ENCODE results near the gene PFKL.

The PFKL gene

DNA sequence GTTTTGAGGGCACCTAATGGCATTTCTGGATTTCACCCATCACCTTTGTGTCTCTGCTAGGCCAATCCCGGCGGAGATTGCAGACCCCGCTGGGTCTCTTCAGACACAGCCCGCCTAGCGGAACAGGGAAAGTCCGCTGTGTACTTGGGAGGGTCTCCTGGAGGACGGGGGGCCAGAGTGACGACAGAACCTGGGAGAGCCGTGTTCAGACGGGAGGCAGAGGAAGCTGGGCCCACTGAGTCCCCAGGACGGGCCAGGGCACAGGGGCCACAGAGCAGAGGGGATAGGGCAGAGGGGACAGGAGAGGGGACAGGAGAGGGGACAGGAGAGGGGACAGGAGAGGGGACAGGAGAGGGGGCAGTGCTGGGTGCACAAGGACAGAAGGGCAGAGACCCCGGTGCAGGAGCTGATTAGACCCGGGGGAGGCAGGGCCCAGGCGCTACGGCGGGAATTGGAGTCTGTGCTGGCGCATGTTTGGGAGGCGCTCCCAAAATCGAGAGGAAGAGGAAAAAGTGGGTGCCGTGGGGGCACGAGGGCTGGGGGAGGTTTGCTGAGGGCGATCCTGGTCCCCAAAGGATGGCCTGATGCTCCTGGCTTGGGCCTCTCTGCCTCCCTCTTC, 66.2 kb downstream of the PFKL start:
- DNase-seq: no peak

DNA sequence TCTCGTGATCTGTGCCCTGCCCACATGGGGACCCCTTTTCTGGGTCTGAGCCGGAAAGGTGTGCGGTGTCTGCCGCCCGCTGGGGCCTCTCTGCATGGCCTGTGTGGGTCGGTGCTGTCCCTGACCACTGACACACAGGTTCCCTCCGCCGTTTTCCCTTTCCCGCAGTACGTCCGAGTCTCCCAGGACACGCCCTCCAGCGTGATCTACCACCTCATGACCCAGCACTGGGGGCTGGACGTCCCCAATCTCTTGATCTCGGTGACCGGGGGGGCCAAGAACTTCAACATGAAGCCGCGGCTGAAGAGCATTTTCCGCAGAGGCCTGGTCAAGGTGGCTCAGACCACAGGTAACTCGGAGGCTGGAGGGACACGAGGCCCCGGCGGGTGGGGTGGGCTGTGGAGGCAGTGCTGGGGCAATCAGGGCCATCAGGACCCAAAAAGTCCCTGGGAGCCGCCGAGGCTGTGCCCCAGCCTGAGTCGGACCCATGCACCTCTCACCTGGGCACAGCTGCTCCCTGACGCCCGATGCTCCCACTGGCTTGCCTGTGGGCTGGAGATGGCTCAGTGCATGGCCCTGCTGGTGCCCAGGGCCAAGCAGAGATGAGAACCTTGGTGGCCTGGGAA, 66.8 kb downstream of the PFKL start:
- no peak for DNase-seq

DNA sequence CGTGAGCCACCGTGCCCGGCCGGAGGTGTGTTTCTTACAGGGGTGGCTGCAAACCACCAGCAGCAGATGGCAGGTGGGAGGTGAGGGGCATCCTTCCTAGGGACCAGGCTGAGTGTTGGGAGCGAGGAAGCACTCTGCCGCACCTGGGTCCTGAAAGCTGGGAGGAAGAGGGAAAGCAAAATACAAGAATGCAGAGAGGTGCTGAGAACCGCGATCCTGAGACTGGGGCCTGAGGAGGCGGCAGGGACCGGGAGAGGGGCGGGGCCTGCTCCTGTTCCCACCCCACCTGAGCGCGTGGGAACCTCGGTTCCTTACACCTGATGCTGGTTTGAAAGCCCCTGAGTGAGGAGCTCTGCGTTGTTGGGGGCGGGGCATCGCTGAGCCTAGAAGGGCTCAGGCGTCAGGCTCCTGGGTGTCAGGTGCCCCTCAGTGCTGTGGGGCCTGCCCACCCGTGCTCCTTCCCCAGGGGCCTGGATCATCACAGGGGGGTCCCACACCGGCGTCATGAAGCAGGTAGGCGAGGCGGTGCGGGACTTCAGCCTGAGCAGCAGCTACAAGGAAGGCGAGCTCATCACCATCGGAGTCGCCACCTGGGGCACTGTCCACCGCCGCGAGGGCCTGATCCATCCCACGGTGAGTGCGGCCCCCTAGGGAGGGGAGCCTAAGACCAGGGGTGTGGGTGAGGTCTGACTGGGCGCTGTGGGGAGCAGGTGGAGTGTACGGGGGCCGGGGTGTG, 69.0 kb downstream of the PFKL start:
- no peak for DNase-seq

DNA sequence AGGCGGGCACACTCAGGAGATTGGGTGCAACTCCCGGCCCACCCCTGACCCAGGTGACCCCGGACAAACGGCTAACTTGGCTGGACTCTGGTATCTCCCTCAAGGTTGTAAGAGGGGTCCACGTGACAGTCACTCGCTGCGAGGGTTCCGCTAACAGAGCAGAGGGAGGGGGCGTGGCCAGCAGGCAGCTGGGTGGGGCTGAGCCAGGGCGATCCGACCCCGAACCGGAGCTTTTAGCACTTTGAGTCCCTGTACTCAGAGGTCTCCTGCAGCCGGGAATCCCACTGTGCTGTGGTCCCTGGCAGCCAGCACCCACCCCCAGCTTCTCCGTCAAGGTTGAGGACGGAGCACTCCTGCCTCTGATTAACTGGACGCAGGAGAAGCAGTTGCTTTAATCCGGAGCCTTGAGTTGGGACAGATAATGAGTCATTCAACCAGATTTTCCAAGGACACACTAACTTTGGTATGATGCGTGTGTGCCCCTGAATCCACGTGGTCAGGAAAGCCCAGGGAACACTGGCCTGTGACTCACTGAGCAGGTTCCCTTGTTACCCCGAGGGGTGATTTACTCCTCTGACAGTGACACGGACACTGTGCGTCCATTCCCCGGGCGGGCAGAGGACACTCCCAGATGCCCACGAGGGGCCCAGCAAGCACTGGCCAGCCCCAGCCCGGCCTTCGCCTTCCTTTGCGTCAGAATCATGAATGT, 70.3 kb downstream of the PFKL start:
- no peak for DNase-seq

DNA sequence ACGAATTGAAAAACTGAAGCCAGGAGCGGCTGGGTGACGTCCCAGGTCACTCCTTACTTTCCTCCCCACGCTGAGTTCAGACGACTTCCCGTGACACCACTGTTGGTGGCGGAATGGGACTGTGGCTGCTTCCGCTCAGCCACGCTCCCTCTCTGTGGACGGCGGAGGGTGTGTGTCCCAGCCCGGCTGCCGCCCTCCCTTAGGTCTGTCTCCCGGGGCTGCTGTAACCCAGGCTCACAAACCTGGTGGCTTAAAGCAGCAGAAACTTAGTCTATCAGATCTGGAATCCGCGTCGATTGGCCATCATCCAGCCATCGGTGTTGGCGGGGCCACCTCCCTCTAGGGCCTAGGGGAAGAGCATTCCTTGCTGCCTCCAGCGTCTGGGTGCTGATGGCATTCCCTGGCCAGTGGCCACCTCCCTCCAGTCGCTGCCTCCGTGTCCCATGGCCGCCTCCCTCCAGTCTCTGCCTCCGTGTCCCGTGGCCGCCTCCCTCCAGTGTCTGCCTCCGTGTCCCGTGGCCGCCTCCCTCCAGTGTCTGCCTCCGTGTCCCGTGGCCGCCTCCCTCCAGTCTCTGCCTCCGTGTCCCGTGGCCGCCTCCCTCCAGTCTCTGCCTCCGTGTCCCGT, 71.0 kb downstream of the PFKL start:
- no peak for DNase-seq

DNA sequence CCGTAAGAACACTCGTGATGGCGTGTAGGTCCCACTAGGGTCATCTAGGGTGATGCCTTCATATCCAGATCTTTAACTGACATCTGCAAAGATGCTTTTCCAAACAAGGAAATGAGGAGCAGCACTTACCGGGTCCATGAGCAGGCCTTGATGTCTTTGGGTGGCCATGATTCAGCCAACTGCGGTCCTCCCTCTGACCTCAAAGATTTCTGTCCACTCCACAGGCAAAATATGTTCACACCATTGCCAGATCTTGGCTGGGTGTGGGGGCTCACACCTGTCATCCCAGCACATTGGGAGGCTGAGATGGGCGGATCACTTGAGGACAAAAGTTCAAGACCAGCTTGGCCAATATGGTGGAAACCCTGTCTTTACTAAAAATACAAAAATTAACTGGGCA, 71.7 kb downstream of the PFKL start:
- no peak for DNase-seq

DNA sequence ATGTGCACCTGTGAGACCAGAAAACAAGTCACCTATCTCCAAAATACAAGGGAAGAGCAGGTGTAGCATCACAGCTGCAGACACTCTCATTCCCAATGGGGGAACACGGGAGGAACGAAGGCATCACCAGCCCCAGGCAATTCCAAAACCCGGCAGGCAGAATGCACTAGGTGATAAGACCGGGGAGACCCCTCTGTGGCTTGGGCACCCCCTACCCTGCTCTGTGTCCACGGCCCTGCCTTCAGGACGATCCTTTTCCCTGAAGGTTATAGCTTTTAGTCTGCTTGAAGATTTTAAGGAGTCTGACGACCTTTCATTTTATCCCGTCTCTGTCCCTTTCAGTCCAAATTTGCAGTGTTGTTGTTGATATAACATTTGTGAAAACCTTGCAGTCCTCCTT, 72.8 kb downstream of the PFKL start:
- DNase-seq: no peak

DNA sequence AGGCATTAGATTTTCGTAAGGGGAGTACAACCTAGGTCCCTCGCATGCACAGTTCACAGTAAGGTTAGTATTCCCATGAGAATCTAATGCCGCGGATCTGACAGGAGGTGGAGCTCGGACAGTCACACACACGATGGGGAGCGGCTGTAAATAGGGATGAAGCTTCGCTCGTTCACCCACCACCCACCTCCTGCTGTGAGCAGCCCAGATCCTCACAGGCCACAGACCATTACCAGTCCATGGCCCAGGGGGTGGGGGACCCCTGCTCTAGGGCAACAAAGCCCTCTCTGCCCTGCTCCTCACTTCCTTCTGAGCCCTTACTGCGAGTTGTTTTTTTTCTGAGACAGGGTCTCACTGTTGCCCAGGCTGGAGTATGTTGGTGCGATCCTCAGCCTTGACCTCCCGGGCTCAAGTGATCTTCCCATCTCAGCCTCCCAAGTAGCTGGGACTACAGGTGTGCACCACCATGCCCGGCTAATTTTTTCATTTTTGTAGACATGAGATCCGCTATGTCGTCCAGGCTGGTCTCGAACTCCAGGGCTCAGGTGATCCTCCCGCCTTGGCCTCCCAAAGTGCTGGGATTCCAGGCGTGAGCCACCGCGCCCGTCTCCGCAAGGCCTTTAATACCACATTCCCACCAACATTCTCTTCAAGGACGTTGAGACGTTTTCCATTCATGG, 74.9 kb downstream of the PFKL start:
- DNase-seq: no peak

DNA sequence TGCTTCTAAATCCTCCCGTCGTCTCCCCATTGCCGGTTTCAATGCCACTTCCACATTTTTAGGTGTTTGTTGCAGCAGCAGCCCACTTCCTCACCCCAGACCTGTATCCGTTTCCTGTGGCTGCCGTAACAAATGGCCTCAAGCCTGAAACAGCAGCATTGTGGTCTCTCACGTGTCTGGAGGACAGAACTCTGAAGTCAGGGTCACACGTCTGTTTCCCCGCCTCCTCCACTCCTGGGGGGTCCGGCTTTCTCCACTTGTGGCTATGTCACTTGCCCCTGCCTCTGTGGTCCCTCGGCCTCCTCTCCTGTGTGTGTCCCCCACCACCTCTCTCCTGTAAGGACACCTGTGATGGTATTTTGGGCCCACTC, 75.4 kb downstream of the PFKL start:
- no peak for DNase-seq

DNA sequence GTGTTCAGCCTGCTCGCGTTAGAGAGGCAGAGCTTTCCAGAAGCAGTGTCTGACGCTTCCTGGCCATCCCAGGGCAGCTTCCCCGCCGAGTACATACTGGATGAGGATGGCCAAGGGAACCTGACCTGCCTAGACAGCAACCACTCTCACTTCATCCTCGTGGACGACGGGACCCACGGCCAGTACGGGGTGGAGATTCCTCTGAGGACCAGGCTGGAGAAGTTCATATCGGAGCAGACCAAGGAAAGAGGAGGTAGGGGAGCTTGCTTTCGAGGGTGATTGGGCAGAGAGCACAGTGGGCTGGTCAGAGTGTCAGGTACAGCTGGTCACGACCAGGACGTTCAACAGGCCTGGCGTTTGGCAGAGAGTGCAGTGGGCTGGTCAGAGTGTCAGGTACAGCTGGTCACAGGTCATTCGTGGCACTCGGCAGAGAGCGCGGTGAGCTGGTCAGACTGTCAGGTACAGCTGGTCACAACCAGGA, 75.9 kb downstream of the PFKL start:
- no peak for DNase-seq

DNA sequence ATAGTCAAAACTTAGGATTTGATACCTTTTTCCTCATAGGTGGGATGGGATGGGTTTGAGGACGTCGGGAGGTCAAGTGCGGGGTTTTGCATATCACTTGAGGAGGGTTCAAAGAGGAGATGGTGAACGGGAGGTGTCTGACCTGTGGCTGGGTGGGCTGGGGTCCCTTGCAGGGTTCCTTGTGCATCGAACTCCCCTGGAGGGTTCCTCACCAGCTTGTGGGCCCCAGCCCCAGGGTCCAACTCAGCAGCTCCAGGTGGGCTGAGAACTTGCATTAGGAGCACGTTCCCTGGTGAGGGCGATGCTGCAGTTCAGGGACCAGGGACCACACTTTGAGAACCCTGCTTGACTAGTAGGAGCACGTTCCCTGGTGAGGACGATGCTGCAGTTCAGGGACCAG, 76.8 kb downstream of the PFKL start:
- DNase-seq: no peak

Measured in midbrain (tissue), 1 donor.